H1 (cell line): Measurements from ENCODE around the gene LGALS1. TPM values are rescaled to one million over a fixed set of nuclear protein-coding genes. Genes with fewer than 3 reads are reported as not detected.

Source experiments
- CTCF ChIA-PET: fragments of 300-600 bp; sonication (Branson Sonifier 250); formaldehyde crosslinking; loops from one replicate; lab custom pipeline; 2021; ENCODE audit not compliant: partially characterized antibody; lab: Charles Lee
- POLR2A ChIA-PET: fragments of 300-600 bp; sonication (Branson Sonifier 250); formaldehyde crosslinking; loops from one replicate; lab custom pipeline; 2021; ENCODE audit warnings: inconsistent platforms; ENCODE audit not compliant: partially characterized antibody; lab: Charles Lee
- DNase-seq, 2 experiments: peaks; one replicate each; pipeline versions ENCODE4 v3.0.0 to v3.0.0-alpha.2; 2010 to 2022; ENCODE audit warnings: low spot score in 2 of 2, low read depth in 1 of 2, mixed read lengths in 1 of 2
- FAIRE-seq: peaks from 2 replicates; lab custom pipeline; 2011; peaks lifted over from hg19 to GRCh38; lab: Jason Lieb, UNC
- H2AFZ ChIP-seq: 2 replicates; pipeline ENCODE4 v1.8.1; 2012; ENCODE audit warnings: low read length, inconsistent platforms
- H2AK5ac ChIP-seq: 2 replicates; pipeline ENCODE4 v1.6.1; 2013; ENCODE audit warnings: low read depth, low read length
- H2BK120ac ChIP-seq: replicated peaks from 2 replicates; pipeline ENCODE3; 2013; ENCODE audit warnings: low read depth, low read length, inconsistent platforms
- H2BK12ac ChIP-seq: 2 replicates; pipeline ENCODE4 v1.6.1; 2013; ENCODE audit warnings: low read depth, low read length
- H2BK15ac ChIP-seq: 2 replicates; pipeline ENCODE4 v1.6.1; 2013; ENCODE audit warnings: low read length
- H2BK20ac ChIP-seq: 2 replicates; pipeline ENCODE4 v1.6.1; 2013; ENCODE audit warnings: low read length
- H2BK5ac ChIP-seq: 2 replicates; pipeline ENCODE4 v1.6.1; 2013; ENCODE audit warnings: low read depth, low read length
- H3K14ac ChIP-seq: 2 replicates; pipeline ENCODE4 v1.6.1; 2013; ENCODE audit warnings: inconsistent platforms; ENCODE audit not compliant: insufficient read length
- H3K18ac ChIP-seq: 2 replicates; pipeline ENCODE4 v1.6.1; 2013; ENCODE audit warnings: low read length; ENCODE audit errors: extremely low read depth
- H3K23ac ChIP-seq: 2 replicates; pipeline ENCODE4 v1.6.1; 2013; ENCODE audit warnings: inconsistent platforms; ENCODE audit not compliant: insufficient read length
- H3K23me2 ChIP-seq: 2 replicates; pipeline ENCODE4 v1.6.1; 2013; ENCODE audit warnings: low read depth, low read length
- H3K27ac ChIP-seq: 2 replicates; pipeline ENCODE4 v1.6.1; 2011; ENCODE audit warnings: low read depth, low read length, inconsistent platforms
- H3K27me3 ChIP-seq, 4 experiments: replicated peaks in 1 of 4; 1 replicate in 1 of 4; 2 replicates in 3 of 4; pipeline versions ENCODE4 v1.6.1 to v1.8.1; 2011 to 2013; ENCODE audit warnings: low read length in 3 of 4, mild to moderate bottlenecking in 3 of 4, inconsistent platforms in 2 of 4, mixed read lengths in 2 of 4, moderate library complexity in 1 of 4; ENCODE audit not compliant: control insufficient read depth in 3 of 4, insufficient read depth in 3 of 4; ENCODE audit errors: extremely low read depth in 1 of 4
- H3K36me3 ChIP-seq, 4 experiments: 2 replicates each; pipeline versions ENCODE4 v1.6.1 to v1.8.1; 2011 to 2013; ENCODE audit warnings: mild to moderate bottlenecking in 4 of 4, low read length in 3 of 4, moderate library complexity in 2 of 4, control low read depth in 1 of 4, inconsistent platforms in 1 of 4; ENCODE audit not compliant: insufficient read depth in 4 of 4, control insufficient read depth in 2 of 4
- H3K4ac ChIP-seq: replicated peaks from 2 replicates; pipeline ENCODE3; 2013; ENCODE audit warnings: low read length, low read depth, mixed read lengths, inconsistent platforms; ENCODE audit not compliant: insufficient read length
- H3K4me1 ChIP-seq, 4 experiments: replicated peaks in 1 of 4; 1 replicate in 1 of 4; 2 replicates in 3 of 4; pipeline versions ENCODE4 v1.6.1 to v1.8.1; 2011 to 2013; ENCODE audit warnings: low read length in 3 of 4, inconsistent platforms in 2 of 4, mixed read lengths in 1 of 4; ENCODE audit not compliant: insufficient read depth in 4 of 4, control insufficient read depth in 3 of 4
- H3K4me2 ChIP-seq, 2 experiments: 2 replicates each; pipeline versions ENCODE4 v1.6.1 to v1.8.1; 2011 to 2013; ENCODE audit warnings: low read depth in 2 of 2, low read length in 2 of 2, control low read depth in 1 of 2, inconsistent platforms in 1 of 2, mild to moderate bottlenecking in 1 of 2; ENCODE audit not compliant: insufficient read depth in 1 of 2
- H3K4me3 ChIP-seq, 4 experiments: fragments of 200-600, 300-600 bp in 1 of 4; sonication (generic), shearing (Covaris generic), sonication (Bioruptor Twin) in 1 of 4; 2 replicates each; pipeline versions ENCODE4 v1.5.1 to v1.8.1; 2011 to 2016; ENCODE audit warnings: low read length in 4 of 4, low read depth in 3 of 4, control low read depth in 2 of 4, inconsistent platforms in 2 of 4, mild to moderate bottlenecking in 2 of 4, mixed read lengths in 1 of 4, moderate library complexity in 1 of 4; ENCODE audit not compliant: insufficient read depth in 2 of 4; ENCODE audit errors: extremely low read depth in 1 of 4
- H3K56ac ChIP-seq: replicated peaks from 2 replicates; pipeline ENCODE3; 2013; ENCODE audit warnings: low read depth, mild to moderate bottlenecking, mixed read lengths, low read length, inconsistent platforms; ENCODE audit not compliant: insufficient read length
- H3K79me1 ChIP-seq: 2 replicates; pipeline ENCODE4 v1.6.1; 2013; ENCODE audit warnings: low read depth, low read length, control low read depth
- H3K79me2 ChIP-seq, 2 experiments: 2 replicates each; pipeline versions ENCODE4 v1.6.1 to v1.8.1; 2012 to 2013; ENCODE audit warnings: low read length in 2 of 2, mild to moderate bottlenecking in 2 of 2, inconsistent platforms in 1 of 2; ENCODE audit not compliant: insufficient read depth in 2 of 2, control insufficient read depth in 1 of 2
- H3K9ac ChIP-seq, 4 experiments: replicated peaks in 1 of 4; 1 replicate in 1 of 4; 2 replicates in 3 of 4; pipeline versions ENCODE4 v1.6.1 to v1.8.1; 2011 to 2013; ENCODE audit warnings: low read depth in 3 of 4, low read length in 3 of 4, control low read depth in 2 of 4, mild to moderate bottlenecking in 2 of 4, moderate library complexity in 2 of 4, inconsistent platforms in 1 of 4; ENCODE audit errors: extremely low read depth in 1 of 4
- H3K9me3 ChIP-seq, 2 experiments: 2 replicates each; pipeline versions ENCODE4 v1.6.1 to v1.8.1; 2012 to 2013; ENCODE audit warnings: mild to moderate bottlenecking in 2 of 2, moderate library complexity in 2 of 2, control low read depth in 1 of 2, inconsistent platforms in 1 of 2, low read depth in 1 of 2, low read length in 1 of 2, mixed read lengths in 1 of 2; ENCODE audit not compliant: insufficient read depth in 2 of 2
- H4K20me1 ChIP-seq, 2 experiments: replicated peaks in 1 of 2; 2 replicates each; pipeline versions ENCODE3 to v1.8.1; 2011 to 2013; ENCODE audit warnings: inconsistent platforms in 2 of 2, low read length in 2 of 2, mild to moderate bottlenecking in 1 of 2; ENCODE audit not compliant: insufficient read depth in 2 of 2, control insufficient read depth in 1 of 2
- H4K5ac ChIP-seq: 2 replicates; pipeline ENCODE4 v1.6.1; 2013; ENCODE audit warnings: low read length, low read depth, mixed read lengths, inconsistent platforms; ENCODE audit not compliant: insufficient read length
- H4K8ac ChIP-seq: 2 replicates; pipeline ENCODE4 v1.8.0; 2013; ENCODE audit warnings: mild to moderate bottlenecking, moderate library complexity, low read length, inconsistent platforms; ENCODE audit not compliant: insufficient read depth; ENCODE audit errors: extremely low read depth
- H4K91ac ChIP-seq: replicated peaks from 2 replicates; pipeline ENCODE3; 2013; ENCODE audit warnings: low read length, mixed read lengths, inconsistent platforms; ENCODE audit not compliant: insufficient read length
- ATF3 ChIP-seq: IDR thresholded peaks from 2 replicates; pipeline ENCODE4 v1.6.1; 2011; ENCODE audit warnings: low read depth, mild to moderate bottlenecking, low read length; ENCODE audit not compliant: insufficient read depth
- CBX8 ChIP-seq: fragments of 300-800, 300-1000 bp; sonication (generic); IDR thresholded peaks from 2 replicates; pipeline ENCODE4 v1.7.1; 2016; ENCODE audit warnings: low read depth, low read length, borderline replicate concordance
- CTBP2 ChIP-seq: IDR thresholded peaks from 2 replicates; pipeline ENCODE4 v1.7.0; 2011; ENCODE audit warnings: borderline replicate concordance, mild to moderate bottlenecking, moderate library complexity, mixed read lengths, low read length; ENCODE audit not compliant: insufficient read depth, insufficient read length
- KDM1A ChIP-seq: fragments of 200-600, 300-600 bp; sonication (generic); IDR thresholded peaks from 2 replicates; pipeline ENCODE4 v1.7.1; 2016; ENCODE audit warnings: mild to moderate bottlenecking, low read length, borderline replicate concordance
- RBBP5 ChIP-seq: IDR thresholded peaks from 2 replicates; pipeline ENCODE4 v1.7.1; 2012; ENCODE audit warnings: low read depth, mild to moderate bottlenecking, inconsistent platforms, low read length, moderate library complexity, borderline replicate concordance
- WGBS, 2 experiments: shearing (Covaris generic) in 1 of 2; methylation state at CpG; one replicate each; pipeline versions ENCODE4 v1.1.6 to v1.1.7; 2013 to 2015; ENCODE audit warnings: low lambda C conversion rate in 2 of 2, mixed read lengths in 2 of 2, inconsistent platforms in 1 of 2, low coverage in 1 of 2, missing lambda C conversion rate in 1 of 2; ENCODE audit not compliant: insufficient replicate concordance in 2 of 2, insufficient coverage in 1 of 2, insufficient read length in 1 of 2; ENCODE audit errors: extremely low coverage in 1 of 2, missing lambda C conversion rate in 1 of 2; 5-methylcytosine and 5-hydroxymethylcytosine counted together
- polyA plus RNA-seq, 7 experiments: library from polyadenylated mRNA; depleted of rRNA in 3 of 7; stranded (reverse) in 5 of 7; unstranded in 2 of 7; fragments of >200 nt in 5 of 7; fragments of 200-250 nt in 2 of 7; gene quantifications; 1 replicate in 5 of 7; 2 replicates in 1 of 7; 4 replicates in 1 of 7; pipeline versions ENCODE4 v1.2.1 to v1.2.3, GENCODE V29; 2011 to 2013; ENCODE audit warnings: missing spikeins in 2 of 7, mixed read lengths in 2 of 7
- total RNA-seq: library from RNA; stranded (reverse); fragmentation: NEBNext Ultra II Directional; extraction: Animal tissue kit (Norgen Biotek cat#: 25700); gene quantifications from 2 replicates; pipeline ENCODE4 v1.2.1, GENCODE V29; 2021

The LGALS1 gene
- total and polyA plus RNA-seq, 2 of the 8 experiments (the other 6 are each of a cell fraction or from before 2014, with no cell fraction given): 12.0 to 92.4 TPM

- H4K20me1 ChIP-seq: peaks cover 0 to 12% of the 10 kb centered on the region in 2 experiments
- H3K56ac ChIP-seq: no peak overlapping the region
- H3K27me3 ChIP-seq: no peaks in the 10 kb centered on the region
- no peak overlapping the region for H3K18ac ChIP-seq
- H2BK15ac ChIP-seq: no peak overlapping the region
- H3K79me1 ChIP-seq: 0 out of 2 replicates have a peak, but pooled peaks cover 2% of the 10 kb centered on the region
- H3K9ac ChIP-seq: no peak overlapping the region
- H3K4me3 ChIP-seq: no peak overlapping the region
- no peak overlapping the region for H2AK5ac ChIP-seq
- H3K4me1 ChIP-seq: peaks cover 0 to 20% (median 15%) of the 10 kb centered on the region in 4 experiments; a peak in 6 of 7 replicates
- H3K36me3 ChIP-seq: peaks cover 0 to 16% (median 7%) of the 10 kb centered on the region in 4 experiments; a peak in 5 of 8 replicates
- H3K4ac ChIP-seq: no peak overlapping the region
- no peak overlapping the region for H2BK120ac ChIP-seq
- H2AFZ ChIP-seq: no peak overlapping the region
- H2BK5ac ChIP-seq: no peak overlapping the region
- WGBS, 2 experiments: 97% methylated on average over 5 of the region's 5 CpGs; no CpG with 5 or more reads in 1 of the 2 experiments
- H4K8ac ChIP-seq: no peak overlapping the region
- H4K5ac ChIP-seq: no peak overlapping the region
- ChIA-PET CTCF (interaction anchor here (0.6 to 11.4 kb wide), 14 partner anchors 9 to 175 kb away, joined by 3 to 261 read pairs (median 12); partner anchors contain the start of genes GGA1, LGALS1, NOL12 and PDXP), POLR2A (interaction anchor here (0.7 to 5.3 kb wide), 10 partner anchors 9 to 177 kb away, joined by 3 to 32 read pairs (median 6); partner anchors contain the start of genes GGA1, NOL12, PDXP and TRIOBP)
- no peak overlapping the region for H3K23ac ChIP-seq
- TF ChIP-seq RBBP5: no peak
- TF ChIP-seq ATF3: no peak
- TF ChIP-seq CTBP2: no peak
- TF ChIP-seq KDM1A: no peak
- no peak for TF ChIP-seq CBX8
- peaks cover 8% of the 10 kb centered on the region for H3K23me2 ChIP-seq
- H3K79me2 ChIP-seq: no peaks in the 10 kb centered on the region; a peak in 1 of 4 replicates
- no peak overlapping the region for H2BK20ac ChIP-seq
- no peak overlapping the region for H4K91ac ChIP-seq
- no peak overlapping the region for H3K27ac ChIP-seq
- H3K4me2 ChIP-seq: no peak overlapping the region
- no peak for DNase-seq
- H3K14ac ChIP-seq: no peak overlapping the region
- H3K9me3 ChIP-seq: no peaks in the 10 kb centered on the region
- FAIRE-seq: no peak
- H2BK12ac ChIP-seq: no peak overlapping the region
These were observed 33.9 kb upstream of the LGALS1 start for GRCh38 chr22:37641561-37641949.
